ENCODE results near the gene RFNG. TPM values are rescaled to one million over a fixed set of nuclear protein-coding genes. Genes with fewer than 3 reads are reported as not detected.

Gene RFNG
- total and polyA plus RNA-seq, 2 of the 13 experiments (the other 11 are each of a cell fraction or from before 2014, with no cell fraction given): 61.4 to 64.0 TPM

GRCh38 chr17:81999587-81999975, 52.0 kb downstream of the RFNG start (continued):
- no peak for TF ChIP-seq PBX2 (CRISPR knock-in tag; IDR thresholded peaks at IDR 0.05)
- no peak for TF ChIP-seq ZNF276 (CRISPR knock-in tag; IDR thresholded peaks at IDR 0.05; ENCODE audit: low read depth)
- TF ChIP-seq ZNF362 (CRISPR knock-in tag; IDR thresholded peaks at IDR 0.05; ENCODE audit: borderline replicate concordance): peak; percentile 77; the same call in 1 of the 2 replicates
- 0 out of 2 replicates have a peak, but pooled peaks have one; percentile 43 for TF ChIP-seq KAT8 (CRISPR knock-in tag; IDR thresholded peaks at IDR 0.05)
- TF ChIP-seq ZNF749 (CRISPR knock-in tag; IDR thresholded peaks at IDR 0.05; ENCODE audit: borderline replicate concordance): 0 out of 2 replicates have a peak, but pooled peaks have one; percentile 42
- TF ChIP-seq NR2F6 (IDR thresholded peaks at IDR 0.05): no peak
- TF ChIP-seq NR2F6 (CRISPR knock-in tag; IDR thresholded peaks at IDR 0.05): peak; percentile 52; the same call in 1 of the 2 replicates
- TF ChIP-seq ZNF557 (CRISPR knock-in tag; IDR thresholded peaks at IDR 0.05): no peak
- 0 out of 2 replicates have a peak, but pooled peaks have one; percentile 44 for TF ChIP-seq GLI4 (CRISPR knock-in tag; IDR thresholded peaks at IDR 0.05; ENCODE audit: borderline replicate concordance)
- TF ChIP-seq ZBTB1 (CRISPR knock-in tag; IDR thresholded peaks at IDR 0.05; ENCODE audit: borderline replicate concordance): no peak
- TF ChIP-seq ZNF180 (CRISPR knock-in tag; IDR thresholded peaks at IDR 0.05; ENCODE audit: borderline replicate concordance, low read depth): no peak
- peak; percentile 67; the same call in 1 of the 2 replicates for TF ChIP-seq GABPB1 (CRISPR knock-in tag; IDR thresholded peaks at IDR 0.05)
- TF ChIP-seq ZNF674 (CRISPR knock-in tag; IDR thresholded peaks at IDR 0.05; ENCODE audit: low read depth): 0 out of 2 replicates have a peak, but pooled peaks have one; percentile 26
- TF ChIP-seq ZNF317 (CRISPR knock-in tag; IDR thresholded peaks at IDR 0.05): peak; percentile 56; the same call in 1 of the 2 replicates
- 0 out of 2 replicates have a peak, but pooled peaks have one; percentile 13 for TF ChIP-seq YEATS4 (CRISPR knock-in tag; IDR thresholded peaks at IDR 0.05; ENCODE audit: borderline replicate concordance)
- TF ChIP-seq, protein P1, sequence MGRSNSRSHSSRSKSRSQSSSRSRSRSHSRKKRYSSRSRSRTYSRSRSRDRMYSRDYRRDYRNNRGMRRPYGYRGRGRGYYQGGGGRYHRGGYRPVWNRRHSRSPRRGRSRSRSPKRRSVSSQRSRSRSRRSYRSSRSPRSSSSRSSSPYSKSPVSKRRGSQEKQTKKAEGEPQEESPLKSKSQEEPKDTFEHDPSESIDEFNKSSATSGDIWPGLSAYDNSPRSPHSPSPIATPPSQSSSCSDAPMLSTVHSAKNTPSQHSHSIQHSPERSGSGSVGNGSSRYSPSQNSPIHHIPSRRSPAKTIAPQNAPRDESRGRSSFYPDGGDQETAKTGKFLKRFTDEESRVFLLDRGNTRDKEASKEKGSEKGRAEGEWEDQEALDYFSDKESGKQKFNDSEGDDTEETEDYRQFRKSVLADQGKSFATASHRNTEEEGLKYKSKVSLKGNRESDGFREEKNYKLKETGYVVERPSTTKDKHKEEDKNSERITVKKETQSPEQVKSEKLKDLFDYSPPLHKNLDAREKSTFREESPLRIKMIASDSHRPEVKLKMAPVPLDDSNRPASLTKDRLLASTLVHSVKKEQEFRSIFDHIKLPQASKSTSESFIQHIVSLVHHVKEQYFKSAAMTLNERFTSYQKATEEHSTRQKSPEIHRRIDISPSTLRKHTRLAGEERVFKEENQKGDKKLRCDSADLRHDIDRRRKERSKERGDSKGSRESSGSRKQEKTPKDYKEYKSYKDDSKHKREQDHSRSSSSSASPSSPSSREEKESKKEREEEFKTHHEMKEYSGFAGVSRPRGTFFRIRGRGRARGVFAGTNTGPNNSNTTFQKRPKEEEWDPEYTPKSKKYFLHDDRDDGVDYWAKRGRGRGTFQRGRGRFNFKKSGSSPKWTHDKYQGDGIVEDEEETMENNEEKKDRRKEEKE (IDR thresholded peaks at IDR 0.05): no peak
- TF ChIP-seq BCL3 (CRISPR knock-in tag; IDR thresholded peaks at IDR 0.05): no peak
- 0 out of 2 replicates have a peak, but pooled peaks have one; percentile 15 for TF ChIP-seq ARHGAP35 (CRISPR knock-in tag; IDR thresholded peaks at IDR 0.05; ENCODE audit: borderline replicate concordance)
- peak; percentile 43; the same call in 1 of the 2 replicates for TF ChIP-seq ZNF441 (CRISPR knock-in tag; IDR thresholded peaks at IDR 0.05; ENCODE audit: borderline replicate concordance)
- peak; percentile 64; the same call in 1 of the 2 replicates for TF ChIP-seq CEBPB (IDR thresholded peaks at IDR 0.05; ENCODE audit: borderline replicate concordance, low read depth, low read length)
- peak; percentile 95; the same call in 1 of the 2 replicates for TF ChIP-seq ZNF558 (CRISPR knock-in tag; IDR thresholded peaks at IDR 0.05; ENCODE audit: borderline replicate concordance)
- peak; percentile 49; the same call in 1 of the 2 replicates for TF ChIP-seq NFKB2 (CRISPR knock-in tag; IDR thresholded peaks at IDR 0.05; ENCODE audit: borderline replicate concordance)
- TF ChIP-seq FOXK2 (IDR thresholded peaks at IDR 0.05): peak; percentile 68; the same call in 1 of the 2 replicates
